DOHH2 (cell line): ENCODE data around the gene ODAD3.

ENCODE experiments used
- H3F3A ChIP-seq: fragments of 200-600 bp; sonication (generic), shearing (Covaris generic); 2 replicates; pipeline ENCODE4 v1.6.0; 2016; ENCODE audit warnings: antibody characterized with exemption, mild to moderate bottlenecking; ENCODE audit not compliant: control insufficient read depth, insufficient read depth
- H3K27ac ChIP-seq: fragments of 200-600 bp; sonication (generic); 2 replicates; pipeline ENCODE4 v1.5.1; 2014; ENCODE audit warnings: low read depth, mild to moderate bottlenecking, low read length, moderate library complexity
- H3K27me3 ChIP-seq: fragments of 200-600 bp; sonication (generic); 2 replicates; pipeline ENCODE4 v1.6.1; 2014; ENCODE audit warnings: mild to moderate bottlenecking, low read length, mixed read lengths; ENCODE audit not compliant: control insufficient read depth
- H3K36me3 ChIP-seq: fragments of 200-600 bp; sonication (generic); 2 replicates; pipeline ENCODE4 v1.6.1; 2014; ENCODE audit warnings: mild to moderate bottlenecking, low read length, moderate library complexity, mixed read lengths; ENCODE audit not compliant: control insufficient read depth
- H3K4me1 ChIP-seq: fragments of 200-600 bp; sonication (generic); 2 replicates; pipeline ENCODE4 v1.6.1; 2014; ENCODE audit warnings: mild to moderate bottlenecking, low read length, mixed read lengths; ENCODE audit not compliant: control insufficient read depth
- H3K4me2 ChIP-seq: fragments of 200-600 bp; sonication (generic); 2 replicates; pipeline ENCODE4 v1.6.0; 2014; ENCODE audit warnings: mild to moderate bottlenecking, low read length, moderate library complexity
- H3K4me3 ChIP-seq: fragments of 200-600 bp; sonication (generic); 2 replicates; pipeline ENCODE4 v1.5.1; 2014; ENCODE audit warnings: mild to moderate bottlenecking, low read length, mixed read lengths
- H3K79me2 ChIP-seq: fragments of 200-600 bp; sonication (generic); 2 replicates; pipeline ENCODE4 v1.6.1; 2014; ENCODE audit warnings: mild to moderate bottlenecking, low read length, mixed read lengths; ENCODE audit not compliant: control insufficient read depth
- H3K9me2 ChIP-seq: fragments of 200-600 bp; sonication (generic); replicated peaks from 2 replicates; pipeline ENCODE4 v1.6.1; 2014; ENCODE audit warnings: mild to moderate bottlenecking, low read length, mixed read lengths; ENCODE audit not compliant: control insufficient read depth
- H3K9me3 ChIP-seq: fragments of 200-600 bp; sonication (generic); 2 replicates; pipeline ENCODE4 v1.6.1; 2014; ENCODE audit warnings: antibody characterized with exemption, low read length, mixed read lengths; ENCODE audit not compliant: control insufficient read depth, insufficient read depth
- H4K20me1 ChIP-seq: fragments of 200-600 bp; sonication (generic); 2 replicates; pipeline ENCODE4 v1.6.0; 2014; ENCODE audit warnings: low read depth, mild to moderate bottlenecking, antibody characterized with exemption, low read length, moderate library complexity; ENCODE audit not compliant: control insufficient read depth, insufficient read depth
- EZH2phosphoT487 ChIP-seq: fragments of 200-600 bp; sonication (generic); IDR thresholded peaks from 2 replicates; pipeline ENCODE4 v1.6.1; 2017; ENCODE audit warnings: borderline replicate concordance, mild to moderate bottlenecking, antibody characterized with exemption, low read length, moderate library complexity, mixed read lengths
- TF ChIP-seq, protein P1 (sequence below): fragments of 200-600 bp; sonication (generic); IDR thresholded peaks from one replicate; pipeline ENCODE4 v1.5.1; 2014; ENCODE audit warnings: antibody characterized with exemption, mild to moderate bottlenecking, low read depth, low read length; ENCODE audit not compliant: poor library complexity, severe bottlenecking

Gene ODAD3

DNA sequence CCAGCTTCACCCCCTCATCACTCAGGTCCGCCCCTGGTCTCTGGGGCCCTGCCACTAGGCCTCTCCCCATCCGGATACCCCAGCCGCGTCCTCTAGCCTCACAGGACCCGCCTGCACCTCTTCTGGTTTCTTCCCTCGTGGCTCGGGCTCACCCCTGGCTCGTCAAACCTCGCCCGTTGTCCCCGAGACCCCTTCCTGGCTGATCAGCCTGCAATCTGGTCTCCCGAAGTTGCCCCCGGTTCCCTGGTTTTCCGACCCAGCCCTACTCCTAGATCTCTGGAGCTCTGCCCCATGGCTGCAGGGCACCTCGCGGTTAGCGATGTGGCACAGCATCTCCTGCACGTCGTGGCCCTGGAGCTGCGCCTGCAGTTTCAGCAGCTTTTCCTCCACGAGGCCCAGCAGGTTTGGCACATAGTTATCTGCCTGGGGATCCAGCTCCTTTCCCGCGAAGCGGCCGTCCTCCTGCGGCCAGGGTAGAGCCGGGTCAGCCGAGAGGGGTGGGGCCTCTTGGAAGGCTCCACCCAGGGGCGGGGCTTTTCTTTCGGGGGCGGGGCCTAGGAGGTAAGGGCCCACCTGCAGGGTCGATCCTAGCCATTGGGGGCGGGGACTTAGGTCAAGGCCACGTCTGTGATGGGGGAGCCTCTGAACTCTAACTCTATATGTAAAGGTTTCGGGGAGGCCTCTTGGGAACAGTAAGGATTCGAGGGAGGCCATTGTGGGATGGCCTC is 13.4 kb downstream of the ODAD3 start:
- H3K27ac ChIP-seq, result no peak overlapping the region
- peaks cover 49% of the 10 kb centered on the region for H3K27me3 ChIP-seq
- H3K9me3 ChIP-seq, result no peaks in the 10 kb centered on the region
- H3K4me2 ChIP-seq, result peak overlapping the region; percentile 48
- peaks cover 46% of the 10 kb centered on the region for H3K4me1 ChIP-seq
- H4K20me1 ChIP-seq, result no peaks in the 10 kb centered on the region
- peak overlapping the region; percentile 48 for H3K4me3 ChIP-seq
- peaks cover 6% of the 10 kb centered on the region for H3F3A ChIP-seq
- no peaks in the 10 kb centered on the region for H3K36me3 ChIP-seq
- H3K79me2 ChIP-seq, result no peaks in the 10 kb centered on the region
- no peaks in the 10 kb centered on the region for H3K9me2 ChIP-seq
- TF ChIP-seq, protein P1, sequence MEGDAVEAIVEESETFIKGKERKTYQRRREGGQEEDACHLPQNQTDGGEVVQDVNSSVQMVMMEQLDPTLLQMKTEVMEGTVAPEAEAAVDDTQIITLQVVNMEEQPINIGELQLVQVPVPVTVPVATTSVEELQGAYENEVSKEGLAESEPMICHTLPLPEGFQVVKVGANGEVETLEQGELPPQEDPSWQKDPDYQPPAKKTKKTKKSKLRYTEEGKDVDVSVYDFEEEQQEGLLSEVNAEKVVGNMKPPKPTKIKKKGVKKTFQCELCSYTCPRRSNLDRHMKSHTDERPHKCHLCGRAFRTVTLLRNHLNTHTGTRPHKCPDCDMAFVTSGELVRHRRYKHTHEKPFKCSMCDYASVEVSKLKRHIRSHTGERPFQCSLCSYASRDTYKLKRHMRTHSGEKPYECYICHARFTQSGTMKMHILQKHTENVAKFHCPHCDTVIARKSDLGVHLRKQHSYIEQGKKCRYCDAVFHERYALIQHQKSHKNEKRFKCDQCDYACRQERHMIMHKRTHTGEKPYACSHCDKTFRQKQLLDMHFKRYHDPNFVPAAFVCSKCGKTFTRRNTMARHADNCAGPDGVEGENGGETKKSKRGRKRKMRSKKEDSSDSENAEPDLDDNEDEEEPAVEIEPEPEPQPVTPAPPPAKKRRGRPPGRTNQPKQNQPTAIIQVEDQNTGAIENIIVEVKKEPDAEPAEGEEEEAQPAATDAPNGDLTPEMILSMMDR, result no peak
- TF ChIP-seq EZH2phosphoT487, result no peak

- TF ChIP-seq, protein P1, result no peak
- TF ChIP-seq EZH2phosphoT487, result 0 out of 2 replicates have a peak, but pooled peaks have one; percentile 64
- H4K20me1 ChIP-seq, result no peaks in the 10 kb centered on the region
- H3K36me3 ChIP-seq, result no peaks in the 10 kb centered on the region
- peak overlapping the region; percentile 48; the same call in 1 of the 2 replicates for H3K4me3 ChIP-seq
- H3K9me2 ChIP-seq, result no peaks in the 10 kb centered on the region
- peak overlapping the region; percentile 48 for H3K4me2 ChIP-seq
- H3F3A ChIP-seq, result peaks cover 6% of the 10 kb centered on the region
- peaks cover 46% of the 10 kb centered on the region for H3K4me1 ChIP-seq
- H3K9me3 ChIP-seq, result no peaks in the 10 kb centered on the region
- H3K27me3 ChIP-seq, result peaks cover 49% of the 10 kb centered on the region
- no peaks in the 10 kb centered on the region for H3K79me2 ChIP-seq
- H3K27ac ChIP-seq, result no peak overlapping the region
These were observed 14.2 kb downstream of the ODAD3 start for GRCh38 chr19:11420429-11421370.

- no peaks in the 10 kb centered on the region for H3K79me2 ChIP-seq
- H3K4me1 ChIP-seq, result peaks cover 46% of the 10 kb centered on the region
- H3K36me3 ChIP-seq, result no peaks in the 10 kb centered on the region
- H3K4me2 ChIP-seq, result peak within 1 kb of the TSS; percentile 82
- no peak within 1 kb of the TSS for H3K27ac ChIP-seq
- no peak; the same call in 1 of the 2 replicates for TF ChIP-seq EZH2phosphoT487
- TF ChIP-seq, protein P1, result no peak
- H4K20me1 ChIP-seq, result no peaks in the 10 kb centered on the region
- peaks cover 47% of the 10 kb centered on the region for H3K27me3 ChIP-seq
- peak within 1 kb of the TSS; percentile 65 for H3K4me3 ChIP-seq
- H3F3A ChIP-seq, result no peaks in the 10 kb centered on the region; the same call in 1 of the 2 replicates
- H3K9me3 ChIP-seq, result no peaks in the 10 kb centered on the region
- H3K9me2 ChIP-seq, result no peaks in the 10 kb centered on the region
These were observed 16.1 kb downstream of the ODAD3 start, which contains the start of gene RGL3 for GRCh38 chr19:11418549-11419506. Gene RGL3, minus strand, starts transcription at chr19:11419314. Its CDS starts 36 bp downstream, at chr19:11419278.
